Cardiac septum (tissue), 1 donor: ENCODE results near the gene FBXL7. TPM values are rescaled to one million over a fixed set of nuclear protein-coding genes. Genes with fewer than 3 reads are reported as not detected.

ENCODE experiments used
- DNase-seq: peaks from one replicate; pipeline ENCODE4 v3.0.0-alpha.2; 2020; ENCODE audit warnings: low spot score
- intact Hi-C: fragments of 100-400 bp; cut with DNase I; formaldehyde crosslinking; loops from one replicate; pipeline ENCODE4 v1.14.0; 2022
- total RNA-seq: library from RNA; stranded (reverse); fragmentation: NEBNext Ultra II Directional; extraction: Animal tissue kit (Norgen Biotek cat#: 25700); gene quantifications from one replicate; pipeline ENCODE4 v1.2.1, GENCODE V29; 2021
- donor health status: DM: no; HTN: no; CAD: no.

Gene FBXL7
- total RNA-seq, 1 donor from 2014 or later = 26.2 TPM

- intact Hi-C loops = no loop called here
- DNase-seq = no peak
Observed at GRCh38 chr5:15885156-15885555, 385.2 kb downstream of the FBXL7 start.

GRCh38 chr5:15886156-15886555, 386.2 kb downstream of the FBXL7 start:
- no peak for DNase-seq
- intact Hi-C loops = no loop called here

GRCh38 chr5:15887093-15887492, 387.1 kb downstream of the FBXL7 start:
- DNase-seq = no peak
- intact Hi-C loops = no loop called here

- intact Hi-C loops = no loop called here
- no peak for DNase-seq
Observed at GRCh38 chr5:15889001-15889400, 389.0 kb downstream of the FBXL7 start.

GRCh38 chr5:15893866-15894265, 393.9 kb downstream of the FBXL7 start:
- no peak for DNase-seq
- intact Hi-C loops = no loop called here

GRCh38 chr5:15897656-15898055, 397.7 kb downstream of the FBXL7 start:
- no peak for DNase-seq

GRCh38 chr5:15898641-15899040, 398.7 kb downstream of the FBXL7 start:
- intact Hi-C loops = no loop called here
- DNase-seq = no peak

More at GRCh38 chr5:15897656-15898055, 397.7 kb downstream of the FBXL7 start:
- intact Hi-C loops = no loop called here

- DNase-seq = no peak
- intact Hi-C loops = no loop called here
Observed at GRCh38 chr5:15899481-15899880, 399.5 kb downstream of the FBXL7 start.

- intact Hi-C loops = no loop called here
- DNase-seq = no peak
Observed at GRCh38 chr5:15901151-15901550, 401.2 kb downstream of the FBXL7 start.

GRCh38 chr5:15902066-15902465, 402.1 kb downstream of the FBXL7 start:
- intact Hi-C loops = no loop called here
- no peak for DNase-seq

- no peak for DNase-seq
- intact Hi-C loops = no loop called here
Observed at GRCh38 chr5:15904899-15905830, 405.2 kb downstream of the FBXL7 start.

GRCh38 chr5:15914638-15915037, 414.7 kb downstream of the FBXL7 start:
- DNase-seq = no peak
- intact Hi-C loops = no loop called here

GRCh38 chr5:15926586-15926985, 426.6 kb downstream of the FBXL7 start:
- intact Hi-C loops = no loop called here
- no peak for DNase-seq

- no peak for DNase-seq
Observed at GRCh38 chr5:15927710-15928380, 427.9 kb downstream of the FBXL7 start.

GRCh38 chr5:15929611-15930263, 429.8 kb downstream of the FBXL7 start:
- no peak for DNase-seq
- intact Hi-C loops = no loop called here

More at GRCh38 chr5:15927710-15928380, 427.9 kb downstream of the FBXL7 start:
- intact Hi-C loops = no loop called here

- DNase-seq = no peak
- intact Hi-C loops = no loop called here
Observed at GRCh38 chr5:15932066-15932465, 432.1 kb downstream of the FBXL7 start.

- intact Hi-C loops = no loop called here
- no peak for DNase-seq
Observed at GRCh38 chr5:15933259-15934207, 433.6 kb downstream of the FBXL7 start.

GRCh38 chr5:15936505-15937245, 436.7 kb downstream of the FBXL7 start:
- no peak for DNase-seq
- intact Hi-C loops = no loop called here

- intact Hi-C loops = no loop called here
- no peak for DNase-seq
Observed at GRCh38 chr5:15937708-15938107, 437.7 kb downstream of the FBXL7 start.
